Keratinocyte (primary cell): ENCODE results near the gene APEX2.

Experiments
- CTCF ChIP-seq, 3 experiments: IDR thresholded peaks in 1 of 3; conservative IDR thresholded peaks in 1 of 3; optimal IDR thresholded peaks in 1 of 3; 2 replicates in 2 of 3; 3 replicates in 1 of 3; pipeline versions ENCODE3 to v1.5.1; 2011; ENCODE audit warnings: low read length in 3 of 3, mild to moderate bottlenecking in 3 of 3, moderate library complexity in 2 of 3, control low read depth in 1 of 3, inconsistent platforms in 1 of 3; ENCODE audit not compliant: insufficient read depth in 2 of 3; ENCODE audit errors: extremely low read depth in 1 of 3
- EZH2 ChIP-seq: IDR thresholded peaks from one replicate; pipeline ENCODE4 v1.6.1; 2012; ENCODE audit warnings: inconsistent platforms, mild to moderate bottlenecking, low read length, moderate library complexity

DNA sequence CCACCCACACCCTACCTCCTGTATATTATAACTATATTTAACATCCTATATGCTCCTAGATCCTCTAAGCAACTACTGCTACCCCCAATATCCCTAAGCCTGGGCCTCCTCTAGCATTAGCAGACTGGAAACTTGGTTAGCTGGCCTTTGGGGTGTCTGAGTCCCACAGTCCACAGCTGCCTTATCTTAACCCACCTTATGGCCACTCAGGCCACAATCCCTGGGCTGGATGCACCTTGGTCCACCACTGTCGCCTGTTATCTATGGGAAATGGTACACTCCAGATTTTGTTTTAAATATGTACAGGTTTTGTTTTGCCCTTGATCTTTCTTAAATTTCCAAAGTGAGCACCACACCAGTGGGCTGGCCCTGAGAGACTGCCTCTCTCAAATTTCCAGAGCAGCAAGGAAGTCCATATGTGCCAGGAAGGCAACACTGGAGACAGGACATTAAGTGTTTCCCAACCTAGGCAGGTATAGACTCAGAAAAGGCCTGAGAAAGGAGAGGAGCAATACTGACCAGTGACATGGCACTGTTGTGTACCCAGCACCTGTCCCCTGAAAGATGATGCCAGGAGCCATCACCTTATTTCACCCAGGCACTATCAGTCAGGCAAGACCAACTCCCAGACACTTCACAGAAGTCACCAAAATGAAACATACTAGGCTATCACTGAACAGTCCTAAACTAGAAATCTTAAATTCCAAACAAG lies 7.1 kb upstream of the APEX2 start:
- TF ChIP-seq CTCF (optimal IDR thresholded peaks at IDR 0.05 in 1 of 3, IDR thresholded peaks at IDR 0.05 in 1 of 3, conservative IDR thresholded peaks at IDR 0.05 in 1 of 3; ENCODE audit: extremely low read depth in 1 of 3, insufficient read depth in 2 of 3, low read length in 3 of 3), result no peak
- no peak for TF ChIP-seq EZH2
